HG02852 (cell line): ENCODE measurements around the gene NTHL1.
"Not testable (repeated sequence)": the region's sequence is repeated elsewhere in the genome, so short reads cannot be mapped to it uniquely, and the experiment has no call there.

Experiments
- ATAC-seq: cut with Tn5 transposase; IDR thresholded peaks from one replicate; pipeline ENCODE4 v1.9.1; 2021; ENCODE audit warnings: mild to moderate bottlenecking, moderate library complexity; ENCODE audit not compliant: unreplicated experiment

NTHL1 gene

GRCh38 chr16:2042986-2043666 lies 4.5 kb downstream of the NTHL1 start:
- ATAC-seq, result no peak

GRCh38 chr16:2042171-2042985 lies 5.3 kb downstream of the NTHL1 start:
- ATAC-seq, result no peak

- no peak for ATAC-seq
Observed at GRCh38 chr16:2040787-2041522, 6.7 kb downstream of the NTHL1 start.

GRCh38 chr16:2040041-2040786 lies 7.4 kb downstream of the NTHL1 start:
- no peak for ATAC-seq

GRCh38 chr16:2039274-2040031 lies 8.2 kb downstream of the NTHL1 start:
- ATAC-seq, result no peak

GRCh38 chr16:2038382-2039231 lies 9.0 kb downstream of the NTHL1 start:
- no peak for ATAC-seq

GRCh38 chr16:2037647-2038381 lies 9.8 kb downstream of the NTHL1 start:
- ATAC-seq, result no peak

GRCh38 chr16:2037115-2037514 lies 10.5 kb downstream of the NTHL1 start:
- ATAC-seq, result no peak

- no peak for ATAC-seq
Observed at GRCh38 chr16:2036200-2036966, 11.3 kb downstream of the NTHL1 start.

- ATAC-seq, result no peak
Observed at GRCh38 chr16:2035431-2036199, 12.0 kb downstream of the NTHL1 start.

- ATAC-seq, result no peak
Observed at GRCh38 chr16:2034696-2035430, 12.8 kb downstream of the NTHL1 start.

GRCh38 chr16:2033909-2034695 lies 13.5 kb downstream of the NTHL1 start:
- not testable (repeated sequence) for ATAC-seq

GRCh38 chr16:2033057-2033908 lies 14.4 kb downstream of the NTHL1 start:
- no peak for ATAC-seq

GRCh38 chr16:2032285-2033056 lies 15.2 kb downstream of the NTHL1 start:
- ATAC-seq, result no peak
